Medulla oblongata (tissue), 1 donor: ENCODE results near the gene MLF2.
A peak's percentile ranks its signal among the peaks of the same experiment; 100 is the strongest.

Experiments
- DNase-seq: peaks from one replicate; pipeline ENCODE4 v3.0.0-alpha.2; 2015; ENCODE audit errors: extremely low spot score

Gene MLF2

GRCh38 chr12:6778574-6779550 lies 25.9 kb upstream of the MLF2 start:
- DNase-seq = peak; percentile 98

DNA sequence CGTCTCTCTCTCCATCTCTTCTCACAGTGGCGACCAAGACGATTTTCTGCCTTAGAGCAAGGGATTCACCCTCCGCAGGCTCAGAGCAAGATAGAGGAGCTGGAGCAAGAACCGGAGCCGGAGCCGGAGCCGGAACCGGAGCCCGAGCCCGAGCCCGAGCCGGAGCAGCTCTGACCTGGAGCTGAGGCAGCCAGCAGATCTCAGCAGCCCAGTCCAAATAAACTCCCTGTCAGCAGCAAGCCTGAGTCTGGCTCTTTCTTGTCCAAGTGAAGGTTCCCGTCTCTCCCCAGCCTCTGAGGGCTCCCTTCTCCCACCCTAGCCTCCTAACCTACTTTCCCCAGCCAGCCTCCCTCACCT lies 25.3 kb upstream of the MLF2 start:
- DNase-seq = no peak

DNA sequence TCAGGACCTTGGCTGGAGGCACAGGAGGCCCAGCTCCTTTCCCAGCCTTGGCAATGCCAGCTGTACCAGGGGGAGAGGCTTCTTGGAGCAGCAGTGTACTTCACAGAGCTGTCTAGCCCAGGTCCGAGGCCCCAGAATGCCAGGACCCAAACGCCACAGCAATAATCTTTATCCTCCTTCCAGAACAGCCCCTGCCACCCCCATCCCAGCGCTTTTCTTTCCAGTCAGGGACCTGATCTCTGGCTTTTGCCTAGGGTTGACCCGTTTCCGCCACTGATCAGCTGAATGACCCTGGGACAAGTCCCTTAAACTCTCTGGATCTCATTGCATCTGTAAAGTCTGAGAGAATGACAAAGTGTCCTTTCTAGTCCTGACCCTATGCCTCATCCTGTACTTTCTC lies 24.4 kb upstream of the MLF2 start:
- DNase-seq = no peak

DNA sequence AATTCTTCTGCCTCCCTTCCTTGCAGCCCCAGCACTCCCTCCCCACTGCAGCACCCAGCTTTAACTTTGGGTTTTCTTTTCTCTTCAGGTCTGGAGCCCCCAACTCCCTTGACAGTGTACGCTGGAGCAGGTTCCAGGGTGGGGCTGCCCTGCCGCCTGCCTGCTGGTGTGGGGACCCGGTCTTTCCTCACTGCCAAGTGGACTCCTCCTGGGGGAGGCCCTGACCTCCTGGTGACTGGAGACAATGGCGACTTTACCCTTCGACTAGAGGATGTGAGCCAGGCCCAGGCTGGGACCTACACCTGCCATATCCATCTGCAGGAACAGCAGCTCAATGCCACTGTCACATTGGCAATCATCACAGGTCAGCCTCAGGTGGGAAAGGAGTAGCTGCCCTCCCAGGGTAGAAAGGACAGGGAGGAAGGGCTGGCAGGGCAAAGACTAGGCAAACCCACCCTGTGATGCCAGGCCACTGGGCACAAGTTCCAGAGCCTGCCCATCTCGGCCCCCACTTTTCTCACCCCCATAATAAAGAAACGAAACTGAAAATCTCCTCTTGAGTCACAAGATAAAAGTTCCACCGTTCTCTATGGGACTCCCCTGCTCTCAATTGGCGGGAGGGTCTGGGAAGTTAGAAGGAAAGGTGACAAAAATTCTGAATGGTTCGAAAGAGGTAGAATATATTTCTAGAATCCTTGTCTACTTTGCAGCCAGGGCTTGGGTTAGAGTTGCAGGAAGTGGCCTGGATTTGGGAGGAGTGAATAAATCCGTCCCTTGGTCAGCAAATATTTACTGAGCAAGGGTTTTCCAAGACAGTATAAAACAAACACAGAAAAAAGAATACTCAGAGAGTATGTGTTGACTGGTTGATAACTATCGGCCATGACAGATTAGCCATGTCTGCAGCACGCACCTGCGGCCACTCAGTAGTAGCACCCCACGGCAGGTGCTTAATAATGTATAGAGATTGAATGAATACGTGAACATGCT lies 22.5 kb upstream of the MLF2 start:
- DNase-seq = no peak

GRCh38 chr12:6774499-6775062 lies 21.6 kb upstream of the MLF2 start:
- no peak for DNase-seq

DNA sequence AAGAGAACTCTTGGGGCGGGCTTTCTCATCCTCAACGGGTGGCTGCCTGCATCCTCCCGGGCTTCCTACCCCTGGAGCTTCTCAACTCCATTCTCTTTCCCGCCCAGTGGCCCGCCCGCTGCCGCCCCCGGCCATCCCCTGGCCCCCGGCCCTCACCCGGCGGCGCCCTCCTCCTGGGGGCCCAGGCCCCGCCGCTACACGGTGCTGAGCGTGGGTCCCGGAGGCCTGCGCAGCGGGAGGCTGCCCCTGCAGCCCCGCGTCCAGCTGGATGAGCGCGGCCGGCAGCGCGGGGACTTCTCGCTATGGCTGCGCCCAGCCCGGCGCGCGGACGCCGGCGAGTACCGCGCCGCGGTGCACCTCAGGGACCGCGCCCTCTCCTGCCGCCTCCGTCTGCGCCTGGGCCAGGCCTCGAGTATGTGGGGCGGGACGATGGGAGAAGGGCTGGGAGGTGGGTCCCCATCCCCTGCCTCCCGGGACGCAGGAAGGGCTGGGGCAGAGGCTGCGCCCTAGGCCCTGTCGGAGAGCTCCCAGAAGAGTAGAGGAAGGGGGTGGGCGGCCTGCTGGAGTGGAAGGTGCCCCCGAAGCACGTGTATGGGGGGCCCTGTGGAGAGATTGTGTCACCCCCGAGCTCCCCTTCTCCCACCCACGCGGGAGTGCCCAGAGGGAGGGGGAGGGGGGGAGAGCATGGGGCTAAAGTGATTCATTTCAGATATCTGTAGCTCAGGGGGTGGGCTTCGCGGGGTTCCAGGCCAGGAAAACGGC lies 20.8 kb upstream of the MLF2 start:
- no peak for DNase-seq

DNA sequence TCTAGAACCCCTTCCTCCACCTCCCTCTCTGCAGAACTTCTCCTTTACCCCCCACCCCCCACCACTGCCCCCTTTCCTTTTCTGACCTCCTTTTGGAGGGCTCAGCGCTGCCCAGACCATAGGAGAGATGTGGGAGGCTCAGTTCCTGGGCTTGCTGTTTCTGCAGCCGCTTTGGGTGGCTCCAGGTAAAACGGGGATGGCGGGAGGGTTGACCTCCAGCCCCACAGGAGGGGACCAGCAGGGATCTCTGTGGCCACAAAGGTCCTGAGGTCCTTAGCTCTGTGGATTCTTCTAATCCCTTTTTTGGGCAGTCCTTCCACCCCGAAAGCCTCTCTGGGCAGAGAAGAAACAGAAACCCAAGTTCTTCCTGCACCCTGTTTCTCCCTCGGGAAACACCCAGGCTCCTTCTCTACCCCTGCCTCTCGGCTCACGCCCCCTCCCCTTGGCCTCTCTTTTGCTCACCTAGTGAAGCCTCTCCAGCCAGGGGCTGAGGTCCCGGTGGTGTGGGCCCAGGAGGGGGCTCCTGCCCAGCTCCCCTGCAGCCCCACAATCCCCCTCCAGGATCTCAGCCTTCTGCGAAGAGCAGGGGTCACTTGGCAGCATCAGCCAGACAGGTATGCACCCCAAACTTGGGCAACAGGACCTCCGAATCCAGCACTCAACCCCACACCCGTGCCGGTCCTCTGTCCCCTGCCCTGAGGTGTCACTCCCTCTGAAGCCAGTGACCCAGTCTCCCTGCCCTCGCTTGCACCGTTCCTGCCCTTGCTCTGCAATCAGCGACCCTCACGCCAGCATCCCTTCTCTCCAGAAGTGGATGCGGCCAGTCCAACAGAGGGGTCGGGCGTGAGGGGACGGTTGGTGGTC lies 20.0 kb upstream of the MLF2 start:
- no peak for DNase-seq

- DNase-seq = no peak
Measured at GRCh38 chr12:6772331-6772695, 19.4 kb upstream of the MLF2 start, which contains the start of gene LAG3. Gene LAG3 (plus strand): TSS chr12:6772520. CDS start chr12:6772853, 333 bp downstream.

- DNase-seq = no peak
Measured at GRCh38 chr12:6771509-6772330, 18.8 kb upstream of the MLF2 start.

DNA sequence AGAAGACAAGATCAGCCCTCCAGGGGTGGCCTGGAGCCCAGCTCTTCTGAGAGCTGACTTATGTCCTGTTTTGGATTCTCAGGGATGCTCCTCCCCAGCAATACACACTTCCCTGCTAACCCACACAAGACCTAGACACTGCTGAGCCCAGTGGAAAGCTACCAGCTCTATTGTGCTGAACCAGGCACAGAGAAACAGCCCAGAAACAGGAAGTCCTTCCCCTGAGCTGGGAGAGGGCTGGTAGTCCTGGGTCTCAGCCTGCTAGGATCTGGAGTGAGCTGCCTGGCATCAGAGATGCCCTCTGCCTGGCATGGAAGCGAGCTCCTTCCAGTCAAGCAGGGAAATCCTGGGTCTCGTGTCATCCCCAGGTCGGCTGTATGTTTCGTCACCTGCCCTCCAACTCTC lies 18.2 kb upstream of the MLF2 start:
- DNase-seq = peak; percentile 65

DNA sequence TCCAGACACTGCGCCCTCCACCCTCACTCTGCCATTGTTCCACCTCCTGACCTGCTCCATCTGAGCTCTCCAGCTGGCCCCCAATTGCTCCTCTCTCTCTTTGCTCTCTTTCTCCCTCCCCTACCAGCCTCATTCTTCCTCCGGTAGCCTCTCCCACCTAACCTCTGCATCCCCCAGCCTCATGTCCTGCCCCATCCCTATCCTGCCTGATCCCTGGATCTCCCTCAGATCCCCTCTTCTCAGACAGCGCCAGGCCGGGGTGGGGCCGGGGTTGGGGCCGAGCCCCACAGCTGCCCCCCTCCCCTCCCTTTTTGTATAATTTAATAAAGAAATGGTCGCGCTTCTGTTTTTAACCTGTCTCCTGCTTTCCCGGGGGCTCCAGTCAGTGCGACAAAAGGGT lies 17.7 kb upstream of the MLF2 start:
- no peak for DNase-seq

GRCh38 chr12:6770094-6770493 lies 17.2 kb upstream of the MLF2 start:
- DNase-seq = no peak

DNA sequence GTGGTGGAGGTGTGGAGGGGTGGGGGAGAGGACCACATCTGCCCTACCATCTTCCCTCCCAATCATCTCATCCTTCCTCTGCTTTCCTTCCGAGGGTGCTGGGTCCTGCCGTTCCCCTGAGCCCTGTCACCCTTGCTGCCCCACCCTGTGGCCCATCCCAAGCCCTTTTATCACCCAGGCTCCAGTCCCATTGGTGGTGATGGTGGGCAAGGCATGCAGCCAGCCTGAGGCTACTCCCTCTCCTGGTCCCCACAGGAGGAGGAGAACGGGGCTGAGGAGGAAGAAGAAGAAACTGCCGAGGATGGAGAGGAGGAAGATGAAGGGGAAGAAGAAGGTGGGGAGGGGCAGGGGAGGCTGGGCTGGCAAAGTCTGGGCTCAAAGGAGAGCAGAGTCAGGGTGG lies 16.7 kb upstream of the MLF2 start:
- no peak for DNase-seq

DNA sequence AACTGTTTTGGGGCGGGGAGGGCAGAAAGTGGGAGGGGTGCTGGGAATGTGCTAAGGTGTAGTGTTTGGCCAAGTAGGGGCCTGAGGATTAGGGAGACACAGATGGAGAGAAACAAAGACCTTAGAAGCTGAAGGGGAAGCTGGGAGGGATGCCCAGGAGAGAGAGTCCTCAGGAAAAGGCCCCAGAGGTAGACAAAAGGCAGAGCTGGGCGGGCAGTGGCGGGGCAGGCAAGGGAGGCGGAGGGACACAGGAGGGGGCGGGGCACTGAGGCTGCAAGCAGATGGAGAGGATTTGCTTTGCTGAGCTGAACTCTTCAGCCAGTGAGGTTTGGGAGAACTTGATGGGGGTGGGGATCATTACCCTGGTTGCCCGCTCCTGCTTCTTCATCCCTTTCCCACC lies 16.0 kb upstream of the MLF2 start:
- DNase-seq = no peak

- no peak for DNase-seq
Measured at GRCh38 chr12:6768437-6768914, 15.5 kb upstream of the MLF2 start.

DNA sequence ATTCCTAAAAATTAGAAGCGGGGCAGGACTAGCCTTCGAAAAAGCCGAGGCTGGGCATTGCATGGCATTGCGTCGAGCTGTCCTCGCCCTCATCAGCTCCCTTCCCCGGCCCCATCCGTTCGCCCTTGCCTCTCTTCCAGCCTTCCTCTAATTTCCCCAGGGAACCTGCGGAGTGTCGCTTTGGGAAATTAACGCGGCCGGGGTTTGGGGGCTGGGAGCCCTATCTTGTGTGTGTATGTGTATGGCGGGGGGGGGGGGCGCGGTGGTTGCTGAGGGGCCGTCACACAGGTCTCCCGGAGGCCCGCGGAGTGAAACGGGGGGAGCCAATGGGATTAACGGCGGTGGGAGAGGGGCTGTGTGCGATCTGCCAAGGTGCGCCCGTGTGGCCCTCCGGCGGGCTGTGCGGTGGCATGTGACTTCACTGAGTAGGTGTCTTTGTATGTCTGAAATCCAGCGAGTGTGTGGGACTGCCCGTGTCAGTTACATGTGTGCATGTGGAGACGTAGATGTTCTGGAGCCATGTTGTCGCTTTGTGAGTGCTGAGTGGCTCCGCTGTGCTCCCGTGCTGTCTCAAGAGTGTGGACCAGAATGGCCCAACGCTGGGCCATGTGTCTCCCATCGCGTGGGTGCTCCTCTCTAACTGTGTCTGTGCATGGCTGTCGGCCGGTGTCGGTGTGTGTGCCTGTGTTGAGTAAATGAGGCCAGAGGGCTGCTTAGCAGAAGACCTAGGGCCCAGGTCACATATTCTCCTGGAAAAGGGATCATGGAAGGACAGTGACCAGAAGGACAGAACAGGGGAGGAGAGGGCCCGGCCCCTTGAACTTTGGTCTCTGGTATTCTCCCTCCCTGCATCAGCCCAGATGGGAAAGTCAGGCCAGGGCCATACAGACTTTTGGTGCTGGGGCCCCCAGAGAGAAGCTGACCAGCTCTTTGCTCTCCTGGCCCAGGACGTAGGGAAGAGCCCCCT lies 14.7 kb upstream of the MLF2 start:
- DNase-seq = no peak

DNA sequence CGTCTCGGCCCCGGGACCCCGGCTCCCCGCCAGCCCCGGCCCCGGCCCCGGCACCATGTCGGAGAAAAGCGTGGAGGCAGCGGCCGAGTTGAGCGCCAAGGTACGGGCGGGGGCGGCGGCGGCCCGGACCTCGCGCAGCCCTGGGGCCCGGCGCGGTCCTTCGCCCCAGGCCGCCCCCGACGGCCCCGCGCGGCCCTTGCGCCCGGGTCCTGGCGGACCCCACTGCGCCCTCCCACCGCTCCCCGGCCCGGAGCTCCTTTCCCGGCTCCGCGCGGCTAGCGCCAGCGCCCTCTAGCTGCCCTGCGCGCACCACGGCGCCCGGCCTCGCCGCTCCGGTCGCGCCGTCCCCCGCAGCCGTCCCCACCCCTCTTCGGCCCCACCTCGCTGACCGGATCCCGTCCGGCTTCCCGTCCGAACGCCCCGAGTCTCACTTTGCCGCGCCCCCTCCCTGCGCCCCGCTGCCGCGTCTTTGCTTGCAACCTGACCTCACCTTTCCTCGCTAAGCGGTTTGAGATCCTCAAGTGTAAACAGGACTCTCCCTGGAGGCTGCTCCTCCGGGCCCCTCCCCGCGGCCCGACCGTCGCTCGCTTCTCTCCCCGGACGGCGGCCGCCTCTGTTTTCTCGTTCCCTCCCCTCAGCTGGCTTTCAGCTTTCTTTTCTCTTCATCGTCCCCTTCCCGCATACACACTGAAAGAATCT lies 13.9 kb upstream of the MLF2 start:
- peak; percentile 76 for DNase-seq
